GM12892 (cell line): ENCODE results near the gene TMEM171.

Source experiments
- POLR2A ChIP-seq: IDR thresholded peaks from 2 replicates; pipeline ENCODE4 v1.6.1; 2011; ENCODE audit warnings: low read depth, low read length, control low read depth
- POLR2AphosphoS5 ChIP-seq: IDR thresholded peaks from 2 replicates; pipeline ENCODE4 v1.6.1; 2011; ENCODE audit warnings: low read depth, low read length, control low read depth
- TAF1 ChIP-seq: IDR thresholded peaks from 2 replicates; pipeline ENCODE4 v1.6.1; 2011; ENCODE audit warnings: low read depth, mild to moderate bottlenecking, control low read depth, low read length, borderline replicate concordance

DNA sequence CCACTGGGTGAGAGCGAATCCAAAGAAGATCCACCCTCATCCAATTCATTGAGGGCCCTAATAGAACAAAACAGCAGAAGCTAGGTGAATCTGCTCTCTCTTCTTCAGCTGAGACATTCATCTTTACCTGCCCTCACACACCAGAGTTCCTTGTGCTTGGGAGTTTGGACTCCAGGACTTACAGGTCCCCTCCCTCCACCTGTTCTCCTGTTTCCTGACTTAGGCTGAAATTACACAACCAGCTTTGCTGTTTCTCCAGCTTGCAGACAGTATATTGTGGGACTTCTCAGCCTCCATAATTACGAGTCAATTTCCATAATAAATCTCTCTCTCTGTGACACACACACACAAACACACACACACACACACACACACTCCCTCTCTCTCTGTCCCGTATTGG is 19.1 kb downstream of the TMEM171 start:
- no peak for TF ChIP-seq POLR2A
- TF ChIP-seq TAF1 = no peak
- TF ChIP-seq POLR2AphosphoS5 = no peak
